Kidney epithelial cell (primary cell): ENCODE results near the gene PLEKHA8. TPM values are rescaled to one million over a fixed set of nuclear protein-coding genes. Genes with fewer than 3 reads are reported as not detected.

Source experiments
- DNase-seq: peaks from one replicate; pipeline ENCODE4 v3.0.0-alpha.2; 2010; ENCODE audit warnings: low read depth
- H3K27me3 ChIP-seq: 2 replicates; pipeline ENCODE4 v1.6.0; 2011; ENCODE audit warnings: low read length; ENCODE audit not compliant: control insufficient read depth, insufficient read depth
- H3K36me3 ChIP-seq: 2 replicates; pipeline ENCODE4 v1.5.1; 2011; ENCODE audit warnings: low read length; ENCODE audit not compliant: control insufficient read depth, insufficient read depth
- H3K4me3 ChIP-seq: 2 replicates; pipeline ENCODE4 v1.5.1; 2011; ENCODE audit warnings: low read depth, mild to moderate bottlenecking, control low read depth, low read length
- CTCF ChIP-seq: IDR thresholded peaks from 2 replicates; pipeline ENCODE4 v1.5.1; 2011; ENCODE audit warnings: mild to moderate bottlenecking, moderate library complexity, low read length, control low read depth, inconsistent platforms; ENCODE audit not compliant: insufficient read depth, poor library complexity, severe bottlenecking
- total RNA-seq: library from RNA; depleted of rRNA; stranded (reverse); fragments of >200 nt; gene quantifications from 2 replicates; pipeline ENCODE4 v1.2.3, GENCODE V29; 2015

PLEKHA8 gene
- total RNA-seq, 1 donor from 2014 or later, result 22.7 TPM

- DNase-seq, result no peak
These were observed 41.1 kb downstream of the PLEKHA8 start for GRCh38 chr7:30069096-30069867.

GRCh38 chr7:30070052-30070451 lies 41.8 kb downstream of the PLEKHA8 start:
- no peak for TF ChIP-seq CTCF
- no peak overlapping the region for H3K4me3 ChIP-seq
- peaks cover 1% of the 10 kb centered on the region for H3K36me3 ChIP-seq
- no peaks in the 10 kb centered on the region for H3K27me3 ChIP-seq
- no peak for DNase-seq

More at GRCh38 chr7:30069096-30069867, 41.1 kb downstream of the PLEKHA8 start:
- Histone ChIP-seq H3K4me3 (no peak overlapping the region), H3K36me3 (peaks cover 1% of the 10 kb centered on the region), H3K27me3 (no peaks in the 10 kb centered on the region)
- TF ChIP-seq CTCF, result no peak

GRCh38 chr7:30072735-30073134 lies 44.5 kb downstream of the PLEKHA8 start:
- no peak overlapping the region for H3K4me3 ChIP-seq
- TF ChIP-seq CTCF, result no peak
- no peak for DNase-seq
- no peaks in the 10 kb centered on the region for H3K27me3 ChIP-seq
- H3K36me3 ChIP-seq, result peaks cover 1% of the 10 kb centered on the region

- Histone ChIP-seq H3K36me3 (peaks cover 1% of the 10 kb centered on the region), H3K4me3 (no peak overlapping the region), H3K27me3 (no peaks in the 10 kb centered on the region)
- DNase-seq, result no peak
- TF ChIP-seq CTCF, result peak; percentile 53
These were observed 46.3 kb downstream of the PLEKHA8 start for GRCh38 chr7:30074422-30075030.

- TF ChIP-seq CTCF, result no peak
- no peak overlapping the region for H3K4me3 ChIP-seq
- no peak for DNase-seq
- no peaks in the 10 kb centered on the region for H3K27me3 ChIP-seq
- H3K36me3 ChIP-seq, result no peaks in the 10 kb centered on the region
These were observed 48.2 kb downstream of the PLEKHA8 start for GRCh38 chr7:30076411-30076810.
